H1 (cell line): ENCODE measurements around the gene FJX1. TPM values are rescaled to one million over a fixed set of nuclear protein-coding genes. Genes with fewer than 3 reads are reported as not detected.

Source experiments
- CTCF ChIA-PET: fragments of 300-600 bp; sonication (Branson Sonifier 250); formaldehyde crosslinking; loops from one replicate; lab custom pipeline; 2021; ENCODE audit not compliant: partially characterized antibody; lab: Charles Lee
- POLR2A ChIA-PET: fragments of 300-600 bp; sonication (Branson Sonifier 250); formaldehyde crosslinking; loops from one replicate; lab custom pipeline; 2021; ENCODE audit warnings: inconsistent platforms; ENCODE audit not compliant: partially characterized antibody; lab: Charles Lee
- DNase-seq, 2 experiments: peaks; one replicate each; pipeline versions ENCODE4 v3.0.0 to v3.0.0-alpha.2; 2010 to 2022; ENCODE audit warnings: low spot score in 2 of 2, low read depth in 1 of 2, mixed read lengths in 1 of 2
- FAIRE-seq: peaks from 2 replicates; lab custom pipeline; 2011; peaks lifted over from hg19 to GRCh38; lab: Jason Lieb, UNC
- H2AFZ ChIP-seq: 2 replicates; pipeline ENCODE4 v1.8.1; 2012; ENCODE audit warnings: low read length, inconsistent platforms
- H2AK5ac ChIP-seq: 2 replicates; pipeline ENCODE4 v1.6.1; 2013; ENCODE audit warnings: low read depth, low read length
- H2BK120ac ChIP-seq: replicated peaks from 2 replicates; pipeline ENCODE3; 2013; ENCODE audit warnings: low read depth, low read length, inconsistent platforms
- H2BK12ac ChIP-seq: 2 replicates; pipeline ENCODE4 v1.6.1; 2013; ENCODE audit warnings: low read depth, low read length
- H2BK15ac ChIP-seq: 2 replicates; pipeline ENCODE4 v1.6.1; 2013; ENCODE audit warnings: low read length
- H2BK20ac ChIP-seq: 2 replicates; pipeline ENCODE4 v1.6.1; 2013; ENCODE audit warnings: low read length
- H2BK5ac ChIP-seq: 2 replicates; pipeline ENCODE4 v1.6.1; 2013; ENCODE audit warnings: low read depth, low read length
- H3K14ac ChIP-seq: 2 replicates; pipeline ENCODE4 v1.6.1; 2013; ENCODE audit warnings: inconsistent platforms; ENCODE audit not compliant: insufficient read length
- H3K18ac ChIP-seq: 2 replicates; pipeline ENCODE4 v1.6.1; 2013; ENCODE audit warnings: low read length; ENCODE audit errors: extremely low read depth
- H3K23ac ChIP-seq: 2 replicates; pipeline ENCODE4 v1.6.1; 2013; ENCODE audit warnings: inconsistent platforms; ENCODE audit not compliant: insufficient read length
- H3K23me2 ChIP-seq: 2 replicates; pipeline ENCODE4 v1.6.1; 2013; ENCODE audit warnings: low read depth, low read length
- H3K27ac ChIP-seq: 2 replicates; pipeline ENCODE4 v1.6.1; 2011; ENCODE audit warnings: low read depth, low read length, inconsistent platforms
- H3K27me3 ChIP-seq, 4 experiments: replicated peaks in 1 of 4; 1 replicate in 1 of 4; 2 replicates in 3 of 4; pipeline versions ENCODE4 v1.6.1 to v1.8.1; 2011 to 2013; ENCODE audit warnings: low read length in 3 of 4, mild to moderate bottlenecking in 3 of 4, inconsistent platforms in 2 of 4, mixed read lengths in 2 of 4, moderate library complexity in 1 of 4; ENCODE audit not compliant: control insufficient read depth in 3 of 4, insufficient read depth in 3 of 4; ENCODE audit errors: extremely low read depth in 1 of 4
- H3K36me3 ChIP-seq, 4 experiments: 2 replicates each; pipeline versions ENCODE4 v1.6.1 to v1.8.1; 2011 to 2013; ENCODE audit warnings: mild to moderate bottlenecking in 4 of 4, low read length in 3 of 4, moderate library complexity in 2 of 4, control low read depth in 1 of 4, inconsistent platforms in 1 of 4; ENCODE audit not compliant: insufficient read depth in 4 of 4, control insufficient read depth in 2 of 4
- H3K4ac ChIP-seq: replicated peaks from 2 replicates; pipeline ENCODE3; 2013; ENCODE audit warnings: low read length, low read depth, mixed read lengths, inconsistent platforms; ENCODE audit not compliant: insufficient read length
- H3K4me1 ChIP-seq, 4 experiments: replicated peaks in 1 of 4; 1 replicate in 1 of 4; 2 replicates in 3 of 4; pipeline versions ENCODE4 v1.6.1 to v1.8.1; 2011 to 2013; ENCODE audit warnings: low read length in 3 of 4, inconsistent platforms in 2 of 4, mixed read lengths in 1 of 4; ENCODE audit not compliant: insufficient read depth in 4 of 4, control insufficient read depth in 3 of 4
- H3K4me2 ChIP-seq, 2 experiments: 2 replicates each; pipeline versions ENCODE4 v1.6.1 to v1.8.1; 2011 to 2013; ENCODE audit warnings: low read depth in 2 of 2, low read length in 2 of 2, control low read depth in 1 of 2, inconsistent platforms in 1 of 2, mild to moderate bottlenecking in 1 of 2; ENCODE audit not compliant: insufficient read depth in 1 of 2
- H3K4me3 ChIP-seq, 4 experiments: fragments of 200-600, 300-600 bp in 1 of 4; sonication (generic), shearing (Covaris generic), sonication (Bioruptor Twin) in 1 of 4; 2 replicates each; pipeline versions ENCODE4 v1.5.1 to v1.8.1; 2011 to 2016; ENCODE audit warnings: low read length in 4 of 4, low read depth in 3 of 4, control low read depth in 2 of 4, inconsistent platforms in 2 of 4, mild to moderate bottlenecking in 2 of 4, mixed read lengths in 1 of 4, moderate library complexity in 1 of 4; ENCODE audit not compliant: insufficient read depth in 2 of 4; ENCODE audit errors: extremely low read depth in 1 of 4
- H3K56ac ChIP-seq: replicated peaks from 2 replicates; pipeline ENCODE3; 2013; ENCODE audit warnings: low read depth, mild to moderate bottlenecking, mixed read lengths, low read length, inconsistent platforms; ENCODE audit not compliant: insufficient read length
- H3K79me1 ChIP-seq: 2 replicates; pipeline ENCODE4 v1.6.1; 2013; ENCODE audit warnings: low read depth, low read length, control low read depth
- H3K79me2 ChIP-seq, 2 experiments: 2 replicates each; pipeline versions ENCODE4 v1.6.1 to v1.8.1; 2012 to 2013; ENCODE audit warnings: low read length in 2 of 2, mild to moderate bottlenecking in 2 of 2, inconsistent platforms in 1 of 2; ENCODE audit not compliant: insufficient read depth in 2 of 2, control insufficient read depth in 1 of 2
- H3K9ac ChIP-seq, 4 experiments: replicated peaks in 1 of 4; 1 replicate in 1 of 4; 2 replicates in 3 of 4; pipeline versions ENCODE4 v1.6.1 to v1.8.1; 2011 to 2013; ENCODE audit warnings: low read depth in 3 of 4, low read length in 3 of 4, control low read depth in 2 of 4, mild to moderate bottlenecking in 2 of 4, moderate library complexity in 2 of 4, inconsistent platforms in 1 of 4; ENCODE audit errors: extremely low read depth in 1 of 4
- H3K9me3 ChIP-seq, 2 experiments: 2 replicates each; pipeline versions ENCODE4 v1.6.1 to v1.8.1; 2012 to 2013; ENCODE audit warnings: mild to moderate bottlenecking in 2 of 2, moderate library complexity in 2 of 2, control low read depth in 1 of 2, inconsistent platforms in 1 of 2, low read depth in 1 of 2, low read length in 1 of 2, mixed read lengths in 1 of 2; ENCODE audit not compliant: insufficient read depth in 2 of 2
- H4K20me1 ChIP-seq, 2 experiments: replicated peaks in 1 of 2; 2 replicates each; pipeline versions ENCODE3 to v1.8.1; 2011 to 2013; ENCODE audit warnings: inconsistent platforms in 2 of 2, low read length in 2 of 2, mild to moderate bottlenecking in 1 of 2; ENCODE audit not compliant: insufficient read depth in 2 of 2, control insufficient read depth in 1 of 2
- H4K5ac ChIP-seq: 2 replicates; pipeline ENCODE4 v1.6.1; 2013; ENCODE audit warnings: low read length, low read depth, mixed read lengths, inconsistent platforms; ENCODE audit not compliant: insufficient read length
- H4K8ac ChIP-seq: 2 replicates; pipeline ENCODE4 v1.8.0; 2013; ENCODE audit warnings: mild to moderate bottlenecking, moderate library complexity, low read length, inconsistent platforms; ENCODE audit not compliant: insufficient read depth; ENCODE audit errors: extremely low read depth
- H4K91ac ChIP-seq: replicated peaks from 2 replicates; pipeline ENCODE3; 2013; ENCODE audit warnings: low read length, mixed read lengths, inconsistent platforms; ENCODE audit not compliant: insufficient read length
- EP300 ChIP-seq, 2 experiments: IDR thresholded peaks; 1 replicate in 1 of 2; 2 replicates in 1 of 2; pipeline ENCODE4 v1.6.1; 2011 to 2012; ENCODE audit warnings: low read depth in 2 of 2, low read length in 2 of 2, mild to moderate bottlenecking in 2 of 2, borderline replicate concordance in 1 of 2, inconsistent platforms in 1 of 2, moderate library complexity in 1 of 2
- PHF8 ChIP-seq: fragments of 200-600 bp; sonication (generic); conservative IDR thresholded peaks from 2 replicates; pipeline ENCODE4 v1.7.1; 2012; ENCODE audit warnings: low read depth, mild to moderate bottlenecking, inconsistent platforms, low read length, moderate library complexity
- WGBS, 2 experiments: shearing (Covaris generic) in 1 of 2; methylation state at CpG; one replicate each; pipeline versions ENCODE4 v1.1.6 to v1.1.7; 2013 to 2015; ENCODE audit warnings: low lambda C conversion rate in 2 of 2, mixed read lengths in 2 of 2, inconsistent platforms in 1 of 2, low coverage in 1 of 2, missing lambda C conversion rate in 1 of 2; ENCODE audit not compliant: insufficient replicate concordance in 2 of 2, insufficient coverage in 1 of 2, insufficient read length in 1 of 2; ENCODE audit errors: extremely low coverage in 1 of 2, missing lambda C conversion rate in 1 of 2; 5-methylcytosine and 5-hydroxymethylcytosine counted together
- polyA plus RNA-seq, 7 experiments: library from polyadenylated mRNA; depleted of rRNA in 3 of 7; stranded (reverse) in 5 of 7; unstranded in 2 of 7; fragments of >200 nt in 5 of 7; fragments of 200-250 nt in 2 of 7; gene quantifications; 1 replicate in 5 of 7; 2 replicates in 1 of 7; 4 replicates in 1 of 7; pipeline versions ENCODE4 v1.2.1 to v1.2.3, GENCODE V29; 2011 to 2013; ENCODE audit warnings: missing spikeins in 2 of 7, mixed read lengths in 2 of 7
- total RNA-seq: library from RNA; stranded (reverse); fragmentation: NEBNext Ultra II Directional; extraction: Animal tissue kit (Norgen Biotek cat#: 25700); gene quantifications from 2 replicates; pipeline ENCODE4 v1.2.1, GENCODE V29; 2021

Gene FJX1
- total and polyA plus RNA-seq, 2 of the 8 experiments (the other 6 are each of a cell fraction or from before 2014, with no cell fraction given): 6.3 to 13.3 TPM

DNA sequence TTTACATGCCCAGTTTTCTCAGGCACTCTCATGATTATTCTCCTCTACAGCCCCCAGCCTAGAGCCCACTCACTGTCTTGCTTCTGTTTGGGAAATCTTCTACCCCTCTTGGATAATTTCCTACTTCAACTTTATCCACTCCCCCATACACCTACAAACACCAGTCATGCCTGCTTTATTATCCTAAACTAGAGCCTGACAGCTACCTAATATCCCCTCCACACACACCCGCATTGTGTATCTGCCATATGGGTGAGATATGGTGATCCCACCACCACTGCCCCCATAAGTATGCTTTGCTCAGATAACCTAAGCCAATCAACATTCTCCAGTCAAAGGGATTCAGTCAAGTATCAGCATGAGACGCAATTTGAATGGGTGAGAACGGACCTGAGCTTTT, 15.3 kb upstream of the FJX1 start:
- 91% methylated on average over 3 of the region's 3 CpGs; no CpG with 5 or more reads in 1 of the 2 experiments for WGBS, 2 experiments
- no peak overlapping the region for H4K8ac ChIP-seq
- TF ChIP-seq PHF8 (no peak), EP300 (IDR thresholded peaks at IDR 0.05; ENCODE audit: borderline replicate concordance in 1 of 2, low read depth in 2 of 2, low read length in 2 of 2) (no peak)

More for the DNA sequence above, 15.3 kb upstream of the FJX1 start:
- Histone ChIP-seq H3K4me3 (no peak overlapping the region), H4K20me1 (no peaks in the 10 kb centered on the region), H3K4me1 (no peaks in the 10 kb centered on the region; a peak in 1 of 7 replicates), H3K56ac (no peak overlapping the region), H2AK5ac (no peak overlapping the region), H3K79me1 (no peaks in the 10 kb centered on the region), H3K4ac (no peak overlapping the region), H3K23ac (no peak overlapping the region), H3K79me2 (no peaks in the 10 kb centered on the region), H2AFZ (no peak overlapping the region), H3K14ac (no peak overlapping the region), H4K5ac (no peak overlapping the region), H2BK12ac (no peak overlapping the region), H3K4me2 (no peak overlapping the region), H3K23me2 (no peaks in the 10 kb centered on the region), H3K27ac (no peak overlapping the region), H2BK15ac (no peak overlapping the region), H2BK20ac (no peak overlapping the region), H3K9me3 (no peaks in the 10 kb centered on the region), H4K91ac (no peak overlapping the region), H3K18ac (no peak overlapping the region), H3K27me3 (no peaks in the 10 kb centered on the region), H3K9ac (no peak overlapping the region), H3K36me3 (no peaks in the 10 kb centered on the region), H2BK5ac (no peak overlapping the region), H2BK120ac (no peak overlapping the region)
- DNase-seq (no peak), FAIRE-seq (no peak)
- CTCF ChIA-PET: interaction anchor here (1.0 kb wide), 1 partner anchor 15 kb away, joined by 6 read pairs; no protein-coding TSS in a partner anchor
- POLR2A ChIA-PET: interaction anchor here (0.8 kb wide), 1 partner anchor 9 kb away, joined by 3 read pairs; no protein-coding TSS in a partner anchor
